ENCODE results near the gene CARD6. TPM values are rescaled to one million over a fixed set of nuclear protein-coding genes. Genes with fewer than 3 reads are reported as not detected.

The CARD6 gene
- total and polyA plus RNA-seq, 9 of the 15 experiments (the other 6 are each of a cell fraction or from before 2014, with no cell fraction given): 3.5 to 8.3 (median 5.9) TPM

DNA sequence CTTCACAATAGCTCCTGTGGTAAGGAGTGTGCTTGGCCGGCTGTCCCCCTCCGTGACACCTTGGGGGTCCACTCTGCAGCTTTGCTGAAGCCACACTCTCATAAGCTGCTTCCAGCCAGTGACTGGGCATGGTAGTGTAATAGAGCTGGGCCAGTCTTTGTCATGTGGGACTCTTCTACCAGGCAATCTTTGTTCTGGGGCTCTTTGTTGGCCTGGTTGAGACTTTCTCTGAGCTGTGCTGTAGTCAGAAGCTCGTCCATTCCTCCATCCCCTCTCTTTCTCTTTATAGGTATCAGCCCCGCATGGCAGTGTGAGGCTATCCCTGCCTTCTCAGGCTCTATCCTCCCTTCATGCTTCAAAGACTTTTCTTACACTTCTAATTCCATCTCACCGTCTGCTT, 25.7 kb downstream of the CARD6 start (continued):
- TF ChIP-seq, protein P1, sequence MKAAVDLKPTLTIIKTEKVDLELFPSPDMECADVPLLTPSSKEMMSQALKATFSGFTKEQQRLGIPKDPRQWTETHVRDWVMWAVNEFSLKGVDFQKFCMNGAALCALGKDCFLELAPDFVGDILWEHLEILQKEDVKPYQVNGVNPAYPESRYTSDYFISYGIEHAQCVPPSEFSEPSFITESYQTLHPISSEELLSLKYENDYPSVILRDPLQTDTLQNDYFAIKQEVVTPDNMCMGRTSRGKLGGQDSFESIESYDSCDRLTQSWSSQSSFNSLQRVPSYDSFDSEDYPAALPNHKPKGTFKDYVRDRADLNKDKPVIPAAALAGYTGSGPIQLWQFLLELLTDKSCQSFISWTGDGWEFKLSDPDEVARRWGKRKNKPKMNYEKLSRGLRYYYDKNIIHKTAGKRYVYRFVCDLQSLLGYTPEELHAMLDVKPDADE (conservative IDR thresholded peaks at IDR 0.05; ENCODE audit: control insufficient read depth, low read depth, low read length): no peak
- TF ChIP-seq ZNF586 (CRISPR knock-in tag; conservative IDR thresholded peaks at IDR 0.05) (no peak), ZC3H8 (IDR thresholded peaks at IDR 0.05) (no peak), L3MBTL2 (IDR thresholded peaks at IDR 0.05) (no peak)

DNA sequence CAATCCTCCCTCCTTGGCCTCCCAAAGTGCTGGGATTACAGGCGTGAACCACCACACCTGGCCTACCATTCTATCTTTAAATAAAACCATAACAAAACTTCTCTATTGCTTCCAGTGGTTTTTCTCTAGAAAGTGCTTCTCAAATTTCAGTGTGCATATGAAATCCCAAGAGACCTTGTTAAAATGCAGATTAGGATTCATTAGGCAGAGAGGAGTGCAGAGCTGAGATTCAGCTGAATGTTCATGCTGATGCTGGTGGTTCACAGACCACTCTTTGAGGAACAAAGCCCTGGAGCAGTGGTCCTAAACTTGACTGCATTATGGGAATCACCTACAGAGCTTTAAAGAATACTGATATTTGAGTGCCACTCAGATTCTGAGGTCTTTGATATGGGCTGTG, 28.2 kb downstream of the CARD6 start:
- no peak overlapping the region for H3K27ac ChIP-seq (ENCODE audit: extremely low read depth, low read depth, low read length)
- no peak for TF ChIP-seq ELF4 (CRISPR knock-in tag; IDR thresholded peaks at IDR 0.05)
- no peak for TF ChIP-seq HDAC1 (IDR thresholded peaks at IDR 0.05)
- TF ChIP-seq, protein P2, sequence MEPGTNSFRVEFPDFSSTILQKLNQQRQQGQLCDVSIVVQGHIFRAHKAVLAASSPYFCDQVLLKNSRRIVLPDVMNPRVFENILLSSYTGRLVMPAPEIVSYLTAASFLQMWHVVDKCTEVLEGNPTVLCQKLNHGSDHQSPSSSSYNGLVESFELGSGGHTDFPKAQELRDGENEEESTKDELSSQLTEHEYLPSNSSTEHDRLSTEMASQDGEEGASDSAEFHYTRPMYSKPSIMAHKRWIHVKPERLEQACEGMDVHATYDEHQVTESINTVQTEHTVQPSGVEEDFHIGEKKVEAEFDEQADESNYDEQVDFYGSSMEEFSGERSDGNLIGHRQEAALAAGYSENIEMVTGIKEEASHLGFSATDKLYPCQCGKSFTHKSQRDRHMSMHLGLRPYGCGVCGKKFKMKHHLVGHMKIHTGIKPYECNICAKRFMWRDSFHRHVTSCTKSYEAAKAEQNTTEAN (CRISPR knock-in tag; IDR thresholded peaks at IDR 0.05): no peak
- no peak for TF ChIP-seq CCAR2 (IDR thresholded peaks at IDR 0.05; ENCODE audit: low read depth, low read length)
- TF ChIP-seq, protein P3, sequence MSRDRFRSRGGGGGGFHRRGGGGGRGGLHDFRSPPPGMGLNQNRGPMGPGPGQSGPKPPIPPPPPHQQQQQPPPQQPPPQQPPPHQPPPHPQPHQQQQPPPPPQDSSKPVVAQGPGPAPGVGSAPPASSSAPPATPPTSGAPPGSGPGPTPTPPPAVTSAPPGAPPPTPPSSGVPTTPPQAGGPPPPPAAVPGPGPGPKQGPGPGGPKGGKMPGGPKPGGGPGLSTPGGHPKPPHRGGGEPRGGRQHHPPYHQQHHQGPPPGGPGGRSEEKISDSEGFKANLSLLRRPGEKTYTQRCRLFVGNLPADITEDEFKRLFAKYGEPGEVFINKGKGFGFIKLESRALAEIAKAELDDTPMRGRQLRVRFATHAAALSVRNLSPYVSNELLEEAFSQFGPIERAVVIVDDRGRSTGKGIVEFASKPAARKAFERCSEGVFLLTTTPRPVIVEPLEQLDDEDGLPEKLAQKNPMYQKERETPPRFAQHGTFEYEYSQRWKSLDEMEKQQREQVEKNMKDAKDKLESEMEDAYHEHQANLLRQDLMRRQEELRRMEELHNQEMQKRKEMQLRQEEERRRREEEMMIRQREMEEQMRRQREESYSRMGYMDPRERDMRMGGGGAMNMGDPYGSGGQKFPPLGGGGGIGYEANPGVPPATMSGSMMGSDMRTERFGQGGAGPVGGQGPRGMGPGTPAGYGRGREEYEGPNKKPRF (IDR thresholded peaks at IDR 0.05; ENCODE audit: low read depth, low read length): no peak
- TF ChIP-seq POLR2G (IDR thresholded peaks at IDR 0.05; ENCODE audit: low read depth, low read length): no peak
- no peak for TF ChIP-seq COPS2 (conservative IDR thresholded peaks at IDR 0.05)
- TF ChIP-seq ZBED1 (IDR thresholded peaks at IDR 0.05): no peak
- no peak for TF ChIP-seq ZFP1 (CRISPR knock-in tag; IDR thresholded peaks at IDR 0.05)
- TF ChIP-seq RBM14 (IDR thresholded peaks at IDR 0.05; ENCODE audit: borderline replicate concordance, insufficient read depth, low read depth, low read length): no peak
- no peaks in the 10 kb centered on the region for H3K36me3 ChIP-seq (ENCODE audit: control insufficient read depth, insufficient read depth, low read length)
- peaks cover 2% of the 10 kb centered on the region; the same call in 1 of the 2 replicates for H3K9me3 ChIP-seq (replicated peaks; ENCODE audit: control insufficient read depth, insufficient read depth, low read depth, low read length)
- POLR2A ChIA-PET: interaction anchor here (1.0 kb wide), 1 partner anchor 9 kb away, joined by 3 read pairs; no protein-coding TSS in a partner anchor
- DNase-seq (ENCODE audit: extremely low read depth in 1 of 4, low spot score in 3 of 4): no peak
- H3K27me3 ChIP-seq (ENCODE audit: control insufficient read depth in 2 of 2, insufficient read depth in 2 of 2, low read length in 2 of 2): peaks cover 0 to 5% of the 10 kb centered on the region in 2 experiments; a peak in 3 of 5 replicates
- no peaks in the 10 kb centered on the region for H3K79me2 ChIP-seq (ENCODE audit: control insufficient read depth, insufficient read depth, low read length)
- H3K9me1 ChIP-seq (ENCODE audit: control insufficient read depth, insufficient read depth, low read length): no peaks in the 10 kb centered on the region
- in situ Hi-C loops (cut with MboI): no loop called here
- CTCF ChIA-PET (ENCODE audit: low intra/inter-chr PET ratio): no interaction called here
- H3K4me1 ChIP-seq (replicated peaks in 1 of 2; ENCODE audit: control insufficient read depth in 2 of 2, insufficient read depth in 2 of 2, low read length in 2 of 2): no peaks in the 10 kb centered on the region
- no peaks in the 10 kb centered on the region for H4K20me1 ChIP-seq (replicated peaks; ENCODE audit: control insufficient read depth, insufficient read depth, low read length)
- ATAC-seq: no peak
- no peak overlapping the region for H3K9ac ChIP-seq (ENCODE audit: insufficient read depth in 1 of 2, low read depth in 2 of 2, low read length in 2 of 2)
- no peak overlapping the region for H3K4me2 ChIP-seq (ENCODE audit: insufficient read depth, low read length)
- H3K4me3 ChIP-seq: no peak overlapping the region
- no peak for FAIRE-seq
- no peak overlapping the region for H2AFZ ChIP-seq (ENCODE audit: low read depth, low read length)
- BruUV-seq (replicated peaks): no TSS peak
- intact Hi-C loops (cut with micrococcal nuclease): no loop called here
- 0% methylated on average over 1 of the region's 1 CpG for WGBS (ENCODE audit: insufficient coverage, low coverage, missing lambda C conversion rate)
